ENCODE results near the gene COL13A1. TPM values are rescaled to one million over a fixed set of nuclear protein-coding genes. Genes with fewer than 3 reads are reported as not detected.
A peak's percentile ranks its signal among the peaks of the same experiment; 100 is the strongest.

COL13A1 gene
- total and polyA plus RNA-seq, 2 experiments from 2014 or later: 5.2 to 8.6 TPM

- Histone ChIP-seq H4K20me1 (replicated peaks; ENCODE audit: insufficient read depth) (no peaks in the 10 kb centered on the region), H3K79me2 (replicated peaks; ENCODE audit: insufficient read depth) (no peaks in the 10 kb centered on the region), H3K9me2 (ENCODE audit: insufficient read depth) (no peaks in the 10 kb centered on the region), H3K27me3 (ENCODE audit: insufficient read depth) (no peaks in the 10 kb centered on the region), H3K4me3 (no peak overlapping the region), H3K36me3 (ENCODE audit: insufficient read depth) (no peaks in the 10 kb centered on the region), H3K4me1 (ENCODE audit: insufficient read depth) (peaks cover 27% of the 10 kb centered on the region), H3K4me2 (no peak overlapping the region), H3F3A (replicated peaks; ENCODE audit: low read depth) (no peaks in the 10 kb centered on the region), H2AFZ (no peak overlapping the region), H3K27ac (ENCODE audit: low read depth) (no peak overlapping the region)
- Mint-ChIP-seq H3K4me1 (peaks cover 37% of the 10 kb centered on the region), H3K9me3 (no peaks in the 10 kb centered on the region), H3K27ac (no peak overlapping the region), H3K27me3 (ENCODE audit: insufficient read depth, low read depth, poor library complexity) (peaks cover 15% of the 10 kb centered on the region), H3K36me3 (ENCODE audit: low read depth) (no peaks in the 10 kb centered on the region; the same call in 2 of the 3 replicates), H3K4me3 (no peak overlapping the region)
- no peak for DNase-seq (ENCODE audit: low spot score)
- no peak for ATAC-seq
- TF ChIP-seq EZH2 (IDR thresholded peaks at IDR 0.05; ENCODE audit: low read depth, unreplicated experiment) (no peak), ZNF331 (CRISPR knock-in tag; IDR thresholded peaks at IDR 0.05; ENCODE audit: low read depth) (no peak), CREB1 (CRISPR knock-in tag; IDR thresholded peaks at IDR 0.05; ENCODE audit: low read depth) (no peak), ZNF114 (CRISPR knock-in tag; IDR thresholded peaks at IDR 0.05) (no peak), NANOG (IDR thresholded peaks at IDR 0.05; ENCODE audit: borderline replicate concordance) (no peak), REST (IDR thresholded peaks at IDR 0.05; ENCODE audit: unreplicated experiment) (no peak)
Observed at GRCh38 chr10:69836731-69837030, 35.0 kb downstream of the COL13A1 start.

- no peaks in the 10 kb centered on the region for H3K36me3 ChIP-seq (ENCODE audit: insufficient read depth)
- no peak overlapping the region for H3K4me3 Mint-ChIP-seq
- H3K9me3 Mint-ChIP-seq: no peaks in the 10 kb centered on the region
- no peaks in the 10 kb centered on the region for H3F3A ChIP-seq (replicated peaks; ENCODE audit: low read depth)
- H3K4me1 Mint-ChIP-seq: peaks cover 37% of the 10 kb centered on the region
- no peaks in the 10 kb centered on the region for H4K20me1 ChIP-seq (replicated peaks; ENCODE audit: insufficient read depth)
- H2AFZ ChIP-seq: no peak overlapping the region
- no peaks in the 10 kb centered on the region for H3K79me2 ChIP-seq (replicated peaks; ENCODE audit: insufficient read depth)
- H3K27ac Mint-ChIP-seq: 0 out of 2 replicates have a peak overlapping the region, but pooled peaks have one; percentile 35
- DNase-seq (ENCODE audit: low spot score) (no peak), ATAC-seq (no peak)
- peaks cover 17% of the 10 kb centered on the region for H3K27me3 Mint-ChIP-seq (ENCODE audit: insufficient read depth, low read depth, poor library complexity)
- H3K27ac ChIP-seq (ENCODE audit: low read depth): no peak overlapping the region
- H3K4me3 ChIP-seq: no peak overlapping the region
- H3K4me1 ChIP-seq (ENCODE audit: insufficient read depth): peaks cover 27% of the 10 kb centered on the region
- no peaks in the 10 kb centered on the region for H3K9me2 ChIP-seq (ENCODE audit: insufficient read depth)
- H3K27me3 ChIP-seq (ENCODE audit: insufficient read depth): no peaks in the 10 kb centered on the region
- no peak overlapping the region for H3K4me2 ChIP-seq
- no peaks in the 10 kb centered on the region; the same call in 2 of the 3 replicates for H3K36me3 Mint-ChIP-seq (ENCODE audit: low read depth)
- TF ChIP-seq CTCF (conservative IDR thresholded peaks at IDR 0.05; ENCODE audit: low read depth in 2 of 2) (no peak), ZNF331 (CRISPR knock-in tag; IDR thresholded peaks at IDR 0.05; ENCODE audit: low read depth) (no peak), ZNF462 (CRISPR knock-in tag; IDR thresholded peaks at IDR 0.05) (no peak), EZH2 (IDR thresholded peaks at IDR 0.05; ENCODE audit: low read depth, unreplicated experiment) (no peak), ZNF114 (CRISPR knock-in tag; IDR thresholded peaks at IDR 0.05) (no peak), POLR2AphosphoS5 (IDR thresholded peaks at IDR 0.05; ENCODE audit: low read depth) (no peak), STAT1 (IDR thresholded peaks at IDR 0.05; ENCODE audit: unreplicated experiment) (no peak), NANOG (IDR thresholded peaks at IDR 0.05; ENCODE audit: borderline replicate concordance) (no peak), JUNB (IDR thresholded peaks at IDR 0.05; ENCODE audit: unreplicated experiment) (no peak)
Observed at GRCh38 chr10:69837261-69837660, 35.6 kb downstream of the COL13A1 start.
